IPS-20b (cell line): ENCODE results near the gene MUC20.
"Not testable (repeated sequence)": the region's sequence is repeated elsewhere in the genome, so short reads cannot be mapped to it uniquely, and the experiment has no call there.

Source experiments
- H3K27ac ChIP-seq: one replicate; pipeline ENCODE4 v1.5.1; 2013; ENCODE audit warnings: low read length
- H3K27me3 ChIP-seq: 2 replicates; pipeline ENCODE4 v1.6.1; 2013; ENCODE audit warnings: mild to moderate bottlenecking, low read length, inconsistent platforms; ENCODE audit not compliant: insufficient read depth
- H3K36me3 ChIP-seq: 2 replicates; pipeline ENCODE4 v1.6.1; 2013; ENCODE audit warnings: low read depth, mild to moderate bottlenecking, inconsistent platforms, low read length, moderate library complexity; ENCODE audit not compliant: insufficient read depth
- H3K4me1 ChIP-seq: 2 replicates; pipeline ENCODE4 v1.6.1; 2013; ENCODE audit warnings: mild to moderate bottlenecking, control low read depth, inconsistent platforms, low read length, moderate library complexity; ENCODE audit not compliant: insufficient read depth
- H3K4me3 ChIP-seq: 2 replicates; pipeline ENCODE4 v1.5.1; 2013; ENCODE audit warnings: mild to moderate bottlenecking, low read length, inconsistent platforms
- H3K9ac ChIP-seq: 2 replicates; pipeline ENCODE4 v1.6.1; 2013; ENCODE audit warnings: low read depth, mild to moderate bottlenecking, inconsistent platforms, low read length, moderate library complexity
- H3K9me3 ChIP-seq: 2 replicates; pipeline ENCODE4 v1.6.1; 2013; ENCODE audit warnings: mild to moderate bottlenecking, low read depth, low read length, inconsistent platforms; ENCODE audit not compliant: insufficient read depth

The MUC20 gene

GRCh38 chr3:195715583-195716266 lies 5.1 kb upstream of the MUC20 start:
- no peak overlapping the region for H3K9ac ChIP-seq
- H3K9me3 ChIP-seq = no peaks in the 10 kb centered on the region
- H3K27me3 ChIP-seq = 0 out of 2 replicates have a peak, but pooled peaks cover 3% of the 10 kb centered on the region
- no peak overlapping the region for H3K4me3 ChIP-seq
- H3K4me1 ChIP-seq = peaks cover 8% of the 10 kb centered on the region; the same call in 1 of the 2 replicates
- H3K36me3 ChIP-seq = no peaks in the 10 kb centered on the region
- no peak overlapping the region for H3K27ac ChIP-seq

- Histone ChIP-seq H3K27ac (no peak overlapping the region), H3K4me1 (peaks cover 8% of the 10 kb centered on the region; the same call in 1 of the 2 replicates)
Measured at GRCh38 chr3:195717416-195717815, 3.4 kb upstream of the MUC20 start.

GRCh38 chr3:195717852-195718476 lies 2.8 kb upstream of the MUC20 start:
- H3K9ac ChIP-seq = no peak overlapping the region
- no peaks in the 10 kb centered on the region for H3K36me3 ChIP-seq
- no peak overlapping the region for H3K27ac ChIP-seq
- no peaks in the 10 kb centered on the region for H3K9me3 ChIP-seq
- no peaks in the 10 kb centered on the region for H3K27me3 ChIP-seq
- no peak overlapping the region for H3K4me3 ChIP-seq
- H3K4me1 ChIP-seq = peaks cover 8% of the 10 kb centered on the region; the same call in 1 of the 2 replicates

More at GRCh38 chr3:195717416-195717815, 3.4 kb upstream of the MUC20 start:
- Histone ChIP-seq H3K36me3 (no peaks in the 10 kb centered on the region), H3K27me3 (no peaks in the 10 kb centered on the region), H3K4me3 (no peak overlapping the region), H3K9me3 (no peaks in the 10 kb centered on the region), H3K9ac (no peak overlapping the region)

GRCh38 chr3:195718477-195718984 lies 2.2 kb upstream of the MUC20 start:
- Histone ChIP-seq H3K27me3 (no peaks in the 10 kb centered on the region), H3K27ac (no peak overlapping the region), H3K9ac (no peak overlapping the region), H3K4me1 (peaks cover 8% of the 10 kb centered on the region; the same call in 1 of the 2 replicates), H3K4me3 (no peak overlapping the region), H3K36me3 (no peaks in the 10 kb centered on the region), H3K9me3 (no peaks in the 10 kb centered on the region)

GRCh38 chr3:195719514-195720254 lies 1.1 kb upstream of the MUC20 start:
- H3K27ac ChIP-seq, H3K27me3 ChIP-seq, H3K36me3 ChIP-seq: not testable (repeated sequence)

GRCh38 chr3:195722139-195722995 lies 1.6 kb downstream of the MUC20 start:
- not testable (repeated sequence) for H3K9me3 ChIP-seq, H3K27me3 ChIP-seq, H3K4me1 ChIP-seq, H3K4me3 ChIP-seq, H3K36me3 ChIP-seq, H3K27ac ChIP-seq, H3K9ac ChIP-seq

More at GRCh38 chr3:195719514-195720254, 1.1 kb upstream of the MUC20 start:
- H3K4me3 ChIP-seq, H3K9me3 ChIP-seq, H3K4me1 ChIP-seq, H3K9ac ChIP-seq: not testable (repeated sequence)

GRCh38 chr3:195722996-195723345 lies 2.2 kb downstream of the MUC20 start:
- H3K27me3 ChIP-seq, H3K9me3 ChIP-seq, H3K4me1 ChIP-seq, H3K27ac ChIP-seq, H3K4me3 ChIP-seq, H3K36me3 ChIP-seq, H3K9ac ChIP-seq: not testable (repeated sequence)

- not testable (repeated sequence) for H3K36me3 ChIP-seq, H3K27ac ChIP-seq
Measured at GRCh38 chr3:195724363-195724762, 3.6 kb downstream of the MUC20 start.

GRCh38 chr3:195725916-195726740 lies 5.3 kb downstream of the MUC20 start:
- not testable (repeated sequence) for H3K9me3 ChIP-seq, H3K36me3 ChIP-seq, H3K4me3 ChIP-seq, H3K27me3 ChIP-seq, H3K9ac ChIP-seq, H3K4me1 ChIP-seq, H3K27ac ChIP-seq

More at GRCh38 chr3:195724363-195724762, 3.6 kb downstream of the MUC20 start:
- H3K9me3 ChIP-seq, H3K9ac ChIP-seq, H3K27me3 ChIP-seq, H3K4me1 ChIP-seq, H3K4me3 ChIP-seq: not testable (repeated sequence)

GRCh38 chr3:195727606-195728195 lies 6.9 kb downstream of the MUC20 start:
- Histone ChIP-seq H3K9ac (no peak overlapping the region), H3K27me3 (no peaks in the 10 kb centered on the region), H3K4me1 (no peaks in the 10 kb centered on the region), H3K36me3 (no peaks in the 10 kb centered on the region), H3K9me3 (no peaks in the 10 kb centered on the region), H3K4me3 (no peak overlapping the region), H3K27ac (no peak overlapping the region)
